ENCODE measurements around the gene LRIG1. TPM values are rescaled to one million over a fixed set of nuclear protein-coding genes. Genes with fewer than 3 reads are reported as not detected.

The LRIG1 gene
- total RNA-seq, 2 donors from 2014 or later = 121 to 131 TPM

GRCh38 chr3:66485291-66485968 is 15.4 kb downstream of the LRIG1 start:
- H3K4me1 ChIP-seq (ENCODE audit: control insufficient read depth in 1 of 2, low read depth in 2 of 2) = peaks cover 65 to 99% of the 10 kb centered on the region in 2 donors
- H3K4me3 ChIP-seq = peak overlapping the region; percentile 34
- no peaks in the 10 kb centered on the region for H3K36me3 ChIP-seq
- ATAC-seq (ENCODE audit: insufficient number of reproducible peaks, low FRiP score, low read depth) = peak; percentile 50
- peak overlapping the region; percentile 91 to 92 for H3K27ac ChIP-seq
- peak; percentile 33 for DNase-seq (ENCODE audit: low spot score)
- H3K27me3 ChIP-seq (replicated peaks; ENCODE audit: insufficient read depth) = no peaks in the 10 kb centered on the region
- H3K9me3 ChIP-seq = no peaks in the 10 kb centered on the region
- TF ChIP-seq CTCF (IDR thresholded peaks at IDR 0.05) = no peak

- DNase-seq (ENCODE audit: low spot score) (no peak), ATAC-seq (ENCODE audit: insufficient number of reproducible peaks, low FRiP score, low read depth) (no peak)
- no peaks in the 10 kb centered on the region for H3K36me3 ChIP-seq
- H3K4me3 ChIP-seq = no peak overlapping the region
- H3K4me1 ChIP-seq (ENCODE audit: control insufficient read depth in 1 of 2, low read depth in 2 of 2) = peaks cover 60 to 99% of the 10 kb centered on the region in 2 donors
- no peak for TF ChIP-seq CTCF (IDR thresholded peaks at IDR 0.05)
- H3K9me3 ChIP-seq = no peaks in the 10 kb centered on the region
- H3K27ac ChIP-seq = peak overlapping the region; percentile 91 to 92
- no peaks in the 10 kb centered on the region for H3K27me3 ChIP-seq (replicated peaks; ENCODE audit: insufficient read depth)
Observed at GRCh38 chr3:66484106-66484844, 16.5 kb downstream of the LRIG1 start.

- H3K4me1 ChIP-seq (ENCODE audit: control insufficient read depth in 1 of 2, low read depth in 2 of 2) = peaks cover 60 to 99% of the 10 kb centered on the region in 2 donors
- H3K27me3 ChIP-seq (replicated peaks; ENCODE audit: insufficient read depth) = no peaks in the 10 kb centered on the region
- no peak for ATAC-seq (ENCODE audit: insufficient number of reproducible peaks, low FRiP score, low read depth)
- no peak for TF ChIP-seq CTCF (IDR thresholded peaks at IDR 0.05)
- H3K4me3 ChIP-seq = peak overlapping the region; percentile 53
- H3K27ac ChIP-seq = peak overlapping the region; percentile 91 to 92
- H3K36me3 ChIP-seq = no peaks in the 10 kb centered on the region
- H3K9me3 ChIP-seq = no peaks in the 10 kb centered on the region
- no peak for DNase-seq (ENCODE audit: low spot score)
Observed at GRCh38 chr3:66483409-66483906, 17.4 kb downstream of the LRIG1 start.

GRCh38 chr3:66483006-66483405 is 17.8 kb downstream of the LRIG1 start:
- H3K4me3 ChIP-seq = peak overlapping the region; percentile 53
- DNase-seq (ENCODE audit: low spot score) (peak; percentile 59), ATAC-seq (ENCODE audit: insufficient number of reproducible peaks, low FRiP score, low read depth) (peak; percentile 25)
- H3K4me1 ChIP-seq (ENCODE audit: control insufficient read depth in 1 of 2, low read depth in 2 of 2) = peaks cover 58 to 99% of the 10 kb centered on the region in 2 donors
- no peaks in the 10 kb centered on the region for H3K9me3 ChIP-seq
- no peaks in the 10 kb centered on the region for H3K27me3 ChIP-seq (replicated peaks; ENCODE audit: insufficient read depth)
- TF ChIP-seq CTCF (IDR thresholded peaks at IDR 0.05) = no peak
- H3K36me3 ChIP-seq = no peaks in the 10 kb centered on the region
- peak overlapping the region; percentile 91 to 92 for H3K27ac ChIP-seq

- ATAC-seq (ENCODE audit: insufficient number of reproducible peaks, low FRiP score, low read depth) = no peak
- peaks cover 56 to 94% of the 10 kb centered on the region in 2 donors for H3K4me1 ChIP-seq (ENCODE audit: control insufficient read depth in 1 of 2, low read depth in 2 of 2)
Observed at GRCh38 chr3:66482018-66482404, 18.8 kb downstream of the LRIG1 start.

More at GRCh38 chr3:66482018-66482404, 18.8 kb downstream of the LRIG1 start:
- H3K9me3 ChIP-seq = no peaks in the 10 kb centered on the region
- H3K36me3 ChIP-seq = no peaks in the 10 kb centered on the region
- peak overlapping the region; percentile 91 to 92 for H3K27ac ChIP-seq
- no peak for DNase-seq (ENCODE audit: low spot score)
- no peak for TF ChIP-seq CTCF (IDR thresholded peaks at IDR 0.05)
- no peaks in the 10 kb centered on the region for H3K27me3 ChIP-seq (replicated peaks; ENCODE audit: insufficient read depth)
- H3K4me3 ChIP-seq = no peak overlapping the region

Measured in thoracic aorta (tissue), 2 donors.